SU-DHL-6 (cell line): Measurements from ENCODE around the gene MRGPRF.

ENCODE experiments used
- H2AFZ ChIP-seq: fragments of 200-600 bp; sonication (generic); 2 replicates; pipeline ENCODE4 v1.6.1; 2014; ENCODE audit warnings: low read depth, mild to moderate bottlenecking, moderate library complexity, mixed read lengths, antibody characterized with exemption, low read length; ENCODE audit not compliant: severe bottlenecking
- H3F3A ChIP-seq: fragments of 200-600 bp; shearing (Covaris generic); 2 replicates; pipeline ENCODE4 v1.6.0; 2016; ENCODE audit warnings: antibody characterized with exemption, mild to moderate bottlenecking; ENCODE audit not compliant: insufficient read depth
- H3K27ac ChIP-seq: fragments of 200-600 bp; sonication (generic); 2 replicates; pipeline ENCODE4 v1.5.1; 2016; ENCODE audit warnings: low read depth, mild to moderate bottlenecking, low read length, moderate library complexity, mixed read lengths
- H3K27me3 ChIP-seq: fragments of 200-600 bp; sonication (generic), shearing (Covaris generic); 2 replicates; pipeline ENCODE4 v1.6.0; 2014; ENCODE audit warnings: mild to moderate bottlenecking, low read length
- H3K36me3 ChIP-seq: fragments of 200-600 bp; sonication (generic); 2 replicates; pipeline ENCODE4 v1.6.1; 2014; ENCODE audit warnings: mild to moderate bottlenecking, low read length, mixed read lengths
- H3K4me2 ChIP-seq: fragments of 300-600, 200-600 bp; shearing (Covaris generic), sonication (generic); 2 replicates; pipeline ENCODE4 v1.6.0; 2014; ENCODE audit warnings: low read length, low read depth, mild to moderate bottlenecking; ENCODE audit not compliant: poor library complexity, severe bottlenecking
- H3K4me3 ChIP-seq: fragments of 200-600 bp; sonication (generic); 2 replicates; pipeline ENCODE4 v1.5.1; 2014; ENCODE audit warnings: antibody characterized with exemption, low read length, mild to moderate bottlenecking, mixed read lengths; ENCODE audit not compliant: insufficient read depth, poor library complexity, severe bottlenecking
- H3K79me2 ChIP-seq: fragments of 200-600 bp; sonication (generic); 2 replicates; pipeline ENCODE4 v1.6.1; 2014; ENCODE audit warnings: mild to moderate bottlenecking, low read length, moderate library complexity; ENCODE audit not compliant: insufficient read depth
- H3K9ac ChIP-seq: fragments of 200-600 bp; sonication (generic); 2 replicates; pipeline ENCODE4 v1.7.0; 2014; ENCODE audit warnings: mild to moderate bottlenecking, low read length
- H3K9me2 ChIP-seq: fragments of 200-600 bp; sonication (generic); replicated peaks from 2 replicates; pipeline ENCODE4 v1.6.1; 2014; ENCODE audit warnings: low read length; ENCODE audit not compliant: insufficient read depth
- H3K9me3 ChIP-seq: fragments of 200-600 bp; sonication (generic); 2 replicates; pipeline ENCODE4 v1.6.1; 2014; ENCODE audit warnings: low read length, mixed read lengths; ENCODE audit not compliant: insufficient read depth
- H4K20me1 ChIP-seq: fragments of 200-600 bp; sonication (generic); 2 replicates; pipeline ENCODE4 v1.6.1; 2014; ENCODE audit warnings: low read depth, mild to moderate bottlenecking, antibody characterized with exemption, low read length, moderate library complexity, mixed read lengths
- CTCF ChIP-seq: fragments of 200-600 bp; sonication (generic); IDR thresholded peaks from one replicate; pipeline ENCODE4 v1.5.1; 2017; ENCODE audit warnings: antibody characterized with exemption, mild to moderate bottlenecking, low read length, moderate library complexity; ENCODE audit not compliant: insufficient read depth, poor library complexity, severe bottlenecking
- EZH2phosphoT487 ChIP-seq: fragments of 200-600 bp; sonication (generic), shearing (Covaris generic); conservative IDR thresholded peaks from 2 replicates; pipeline ENCODE4 v1.6.1; 2018; ENCODE audit warnings: mild to moderate bottlenecking, antibody characterized with exemption, low read length, moderate library complexity, mixed read lengths

Gene MRGPRF

GRCh38 chr11:69008737-69009440, 4.2 kb downstream of the MRGPRF start:
- no peaks in the 10 kb centered on the region for H3K79me2 ChIP-seq
- TF ChIP-seq EZH2phosphoT487 (no peak), CTCF (no peak)
- no peak overlapping the region for H3K4me3 ChIP-seq
- H3K27me3 ChIP-seq, result no peaks in the 10 kb centered on the region
- H3F3A ChIP-seq, result no peaks in the 10 kb centered on the region
- no peak overlapping the region for H3K27ac ChIP-seq
- H2AFZ ChIP-seq, result no peak overlapping the region
- no peak overlapping the region for H3K4me2 ChIP-seq
- no peaks in the 10 kb centered on the region for H4K20me1 ChIP-seq
- H3K9me2 ChIP-seq, result no peaks in the 10 kb centered on the region
- no peaks in the 10 kb centered on the region for H3K9me3 ChIP-seq
- no peak overlapping the region for H3K9ac ChIP-seq
- H3K36me3 ChIP-seq, result no peaks in the 10 kb centered on the region

- no peak for TF ChIP-seq CTCF
- TF ChIP-seq EZH2phosphoT487, result no peak
- Histone ChIP-seq H3K79me2 (no peaks in the 10 kb centered on the region), H3K27ac (no peak overlapping the region), H3K4me3 (no peak overlapping the region), H3F3A (no peaks in the 10 kb centered on the region), H3K9me3 (no peaks in the 10 kb centered on the region), H3K4me2 (no peak overlapping the region), H2AFZ (no peak overlapping the region), H4K20me1 (no peaks in the 10 kb centered on the region), H3K9me2 (no peaks in the 10 kb centered on the region), H3K36me3 (no peaks in the 10 kb centered on the region), H3K9ac (no peak overlapping the region), H3K27me3 (no peaks in the 10 kb centered on the region)
Measured at GRCh38 chr11:69007975-69008381, 5.1 kb downstream of the MRGPRF start.

GRCh38 chr11:69006816-69007215, 6.2 kb downstream of the MRGPRF start:
- H3K79me2 ChIP-seq, result no peaks in the 10 kb centered on the region
- H3K36me3 ChIP-seq, result no peaks in the 10 kb centered on the region
- no peak overlapping the region for H3K27ac ChIP-seq
- H3K4me2 ChIP-seq, result no peak overlapping the region
- no peaks in the 10 kb centered on the region for H4K20me1 ChIP-seq
- no peaks in the 10 kb centered on the region for H3K27me3 ChIP-seq
- no peaks in the 10 kb centered on the region for H3K9me2 ChIP-seq
- H2AFZ ChIP-seq, result no peak overlapping the region
- TF ChIP-seq CTCF, result no peak
- no peak overlapping the region for H3K4me3 ChIP-seq
- no peaks in the 10 kb centered on the region for H3K9me3 ChIP-seq
- H3F3A ChIP-seq, result no peaks in the 10 kb centered on the region
- no peak overlapping the region for H3K9ac ChIP-seq
